ENCODE data around the gene TMEM132A. TPM values are rescaled to one million over a fixed set of nuclear protein-coding genes. Genes with fewer than 3 reads are reported as not detected.

Gene TMEM132A
- polyA plus RNA-seq, 2 of the 4 experiments (the other 2 are of a cell fraction), result 18.1 to 88.0 TPM

GRCh38 chr11:60981515-60981914 is 57.3 kb downstream of the TMEM132A start:
- TF ChIP-seq MAZ (IDR thresholded peaks at IDR 0.05; ENCODE audit: borderline replicate concordance, low read depth, low read length) (no peak), RNF2 (IDR thresholded peaks at IDR 0.05; ENCODE audit: borderline replicate concordance, low read depth) (no peak), HOXA7 (CRISPR knock-in tag; IDR thresholded peaks at IDR 0.05) (no peak), PHF8 (IDR thresholded peaks at IDR 0.05; ENCODE audit: borderline replicate concordance, low read depth) (no peak), MAX (IDR thresholded peaks at IDR 0.05) (no peak), KDM1A (IDR thresholded peaks at IDR 0.05; ENCODE audit: low read depth) (no peak), JUN (IDR thresholded peaks at IDR 0.05) (no peak), ZSCAN20 (CRISPR knock-in tag; IDR thresholded peaks at IDR 0.05) (no peak), CBX8 (IDR thresholded peaks at IDR 0.05) (no peak), ESRRA (IDR thresholded peaks at IDR 0.05; ENCODE audit: borderline replicate concordance, low read length) (no peak), HDAC2 (IDR thresholded peaks at IDR 0.05) (no peak), CBX2 (IDR thresholded peaks at IDR 0.05; ENCODE audit: borderline replicate concordance, low read depth) (no peak), RFX5 (IDR thresholded peaks at IDR 0.05) (no peak), BHLHE40 (IDR thresholded peaks at IDR 0.05; ENCODE audit: low read depth, low read length) (no peak), EHMT2 (IDR thresholded peaks at IDR 0.05; ENCODE audit: low read depth) (no peak)
- TF ChIP-seq, protein P1, sequence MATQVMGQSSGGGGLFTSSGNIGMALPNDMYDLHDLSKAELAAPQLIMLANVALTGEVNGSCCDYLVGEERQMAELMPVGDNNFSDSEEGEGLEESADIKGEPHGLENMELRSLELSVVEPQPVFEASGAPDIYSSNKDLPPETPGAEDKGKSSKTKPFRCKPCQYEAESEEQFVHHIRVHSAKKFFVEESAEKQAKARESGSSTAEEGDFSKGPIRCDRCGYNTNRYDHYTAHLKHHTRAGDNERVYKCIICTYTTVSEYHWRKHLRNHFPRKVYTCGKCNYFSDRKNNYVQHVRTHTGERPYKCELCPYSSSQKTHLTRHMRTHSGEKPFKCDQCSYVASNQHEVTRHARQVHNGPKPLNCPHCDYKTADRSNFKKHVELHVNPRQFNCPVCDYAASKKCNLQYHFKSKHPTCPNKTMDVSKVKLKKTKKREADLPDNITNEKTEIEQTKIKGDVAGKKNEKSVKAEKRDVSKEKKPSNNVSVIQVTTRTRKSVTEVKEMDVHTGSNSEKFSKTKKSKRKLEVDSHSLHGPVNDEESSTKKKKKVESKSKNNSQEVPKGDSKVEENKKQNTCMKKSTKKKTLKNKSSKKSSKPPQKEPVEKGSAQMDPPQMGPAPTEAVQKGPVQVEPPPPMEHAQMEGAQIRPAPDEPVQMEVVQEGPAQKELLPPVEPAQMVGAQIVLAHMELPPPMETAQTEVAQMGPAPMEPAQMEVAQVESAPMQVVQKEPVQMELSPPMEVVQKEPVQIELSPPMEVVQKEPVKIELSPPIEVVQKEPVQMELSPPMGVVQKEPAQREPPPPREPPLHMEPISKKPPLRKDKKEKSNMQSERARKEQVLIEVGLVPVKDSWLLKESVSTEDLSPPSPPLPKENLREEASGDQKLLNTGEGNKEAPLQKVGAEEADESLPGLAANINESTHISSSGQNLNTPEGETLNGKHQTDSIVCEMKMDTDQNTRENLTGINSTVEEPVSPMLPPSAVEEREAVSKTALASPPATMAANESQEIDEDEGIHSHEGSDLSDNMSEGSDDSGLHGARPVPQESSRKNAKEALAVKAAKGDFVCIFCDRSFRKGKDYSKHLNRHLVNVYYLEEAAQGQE (IDR thresholded peaks at IDR 0.05), result no peak
- TF ChIP-seq, protein P2, sequence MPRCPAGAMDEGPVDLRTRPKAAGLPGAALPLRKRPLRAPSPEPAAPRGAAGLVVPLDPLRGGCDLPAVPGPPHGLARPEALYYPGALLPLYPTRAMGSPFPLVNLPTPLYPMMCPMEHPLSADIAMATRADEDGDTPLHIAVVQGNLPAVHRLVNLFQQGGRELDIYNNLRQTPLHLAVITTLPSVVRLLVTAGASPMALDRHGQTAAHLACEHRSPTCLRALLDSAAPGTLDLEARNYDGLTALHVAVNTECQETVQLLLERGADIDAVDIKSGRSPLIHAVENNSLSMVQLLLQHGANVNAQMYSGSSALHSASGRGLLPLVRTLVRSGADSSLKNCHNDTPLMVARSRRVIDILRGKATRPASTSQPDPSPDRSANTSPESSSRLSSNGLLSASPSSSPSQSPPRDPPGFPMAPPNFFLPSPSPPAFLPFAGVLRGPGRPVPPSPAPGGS (IDR thresholded peaks at IDR 0.05), result no peak
- ATAC-seq, result no peak
- ChIA-PET POLR2A (no interaction called here), CTCF (interaction anchor here (0.6 to 1.9 kb wide), 2 partner anchors 12 to 158 kb away, joined by 3 to 5 read pairs; no protein-coding TSS in a partner anchor)
- FAIRE-seq, result no peak
- Histone ChIP-seq H3K4me3 (no peak overlapping the region), H3K27ac (no peak overlapping the region), H3K4me1 (peaks cover 6% of the 10 kb centered on the region; the same call in 1 of the 3 replicates), H3K9me3 (no peaks in the 10 kb centered on the region), H3K4me2 (no peak overlapping the region)
- DNase-seq (ENCODE audit: low read depth in 1 of 2, low spot score in 1 of 2), result no peak
- 67% methylated on average over 5 of the region's 12 CpGs for WGBS (ENCODE audit: missing lambda C conversion rate)

DNA sequence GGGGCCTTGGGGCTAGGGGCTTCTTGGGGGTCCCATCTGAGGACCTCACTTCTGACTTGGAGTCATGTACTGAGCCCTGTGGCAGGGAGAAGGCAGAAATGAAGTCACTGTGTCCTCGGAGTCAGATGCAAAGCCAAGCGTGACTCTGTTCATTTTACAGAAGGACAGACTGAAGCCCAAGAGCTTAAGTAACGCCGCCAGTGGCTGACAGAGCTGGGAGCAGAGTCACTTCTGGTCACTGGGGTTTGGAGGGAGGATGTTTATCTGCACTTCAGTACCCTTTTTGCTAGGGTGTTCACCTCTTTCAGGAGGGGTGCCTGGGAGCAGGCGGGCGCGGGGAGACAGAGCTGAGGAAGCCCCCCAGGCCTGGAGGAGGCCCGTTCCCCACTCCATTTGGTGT is 57.9 kb downstream of the TMEM132A start:
- POLR2A ChIA-PET, result no interaction called here
- Histone ChIP-seq H3K9me3 (no peaks in the 10 kb centered on the region), H3K4me2 (no peak overlapping the region), H3K4me3 (no peak overlapping the region), H3K27ac (no peak overlapping the region), H3K4me1 (peaks cover 6% of the 10 kb centered on the region; the same call in 1 of the 3 replicates)
- CTCF ChIA-PET, result interaction anchor here (0.6 to 1.9 kb wide), 5 partner anchors 11 to 157 kb away, joined by 3 to 6 read pairs (median 3); partner anchors contain the start of gene CD6
- DNase-seq (ENCODE audit: low read depth in 1 of 2, low spot score in 1 of 2) (no peak), FAIRE-seq (no peak), ATAC-seq (no peak; a peak in 1 of 6 replicates)
- TF ChIP-seq POLR2A (IDR thresholded peaks at IDR 0.05; ENCODE audit: low read length), result no peak
- TF ChIP-seq, protein P2 (IDR thresholded peaks at IDR 0.05), result no peak
- TF ChIP-seq RCOR1 (IDR thresholded peaks at IDR 0.05; ENCODE audit: low read depth, low read length), result no peak
- no peak for TF ChIP-seq FOSB (CRISPR knock-in tag; IDR thresholded peaks at IDR 0.05)
- TF ChIP-seq CHD2 (IDR thresholded peaks at IDR 0.05; ENCODE audit: low read length, partially characterized antibody), result no peak
- no peak for TF ChIP-seq CBX2 (IDR thresholded peaks at IDR 0.05; ENCODE audit: borderline replicate concordance, low read depth)
- no peak for TF ChIP-seq PBX3 (IDR thresholded peaks at IDR 0.05)
- TF ChIP-seq NFE2L2 (conservative IDR thresholded peaks at IDR 0.05; ENCODE audit: low read length), result no peak
- TF ChIP-seq JUN (IDR thresholded peaks at IDR 0.05), result no peak
- no peak for TF ChIP-seq ZSCAN20 (CRISPR knock-in tag; IDR thresholded peaks at IDR 0.05)
- WGBS (ENCODE audit: missing lambda C conversion rate), result 81% methylated on average over 8 of the region's 8 CpGs

Measured in A549 (cell line).